ENCODE data around the gene NRROS.
"Not testable (repeated sequence)": the region's sequence is repeated elsewhere in the genome, so short reads cannot be mapped to it uniquely, and the experiment has no call there.

Gene NRROS
- total RNA-seq = 4.7 to 13.0 (median 8.4) reads per million in 9 experiments

DNA sequence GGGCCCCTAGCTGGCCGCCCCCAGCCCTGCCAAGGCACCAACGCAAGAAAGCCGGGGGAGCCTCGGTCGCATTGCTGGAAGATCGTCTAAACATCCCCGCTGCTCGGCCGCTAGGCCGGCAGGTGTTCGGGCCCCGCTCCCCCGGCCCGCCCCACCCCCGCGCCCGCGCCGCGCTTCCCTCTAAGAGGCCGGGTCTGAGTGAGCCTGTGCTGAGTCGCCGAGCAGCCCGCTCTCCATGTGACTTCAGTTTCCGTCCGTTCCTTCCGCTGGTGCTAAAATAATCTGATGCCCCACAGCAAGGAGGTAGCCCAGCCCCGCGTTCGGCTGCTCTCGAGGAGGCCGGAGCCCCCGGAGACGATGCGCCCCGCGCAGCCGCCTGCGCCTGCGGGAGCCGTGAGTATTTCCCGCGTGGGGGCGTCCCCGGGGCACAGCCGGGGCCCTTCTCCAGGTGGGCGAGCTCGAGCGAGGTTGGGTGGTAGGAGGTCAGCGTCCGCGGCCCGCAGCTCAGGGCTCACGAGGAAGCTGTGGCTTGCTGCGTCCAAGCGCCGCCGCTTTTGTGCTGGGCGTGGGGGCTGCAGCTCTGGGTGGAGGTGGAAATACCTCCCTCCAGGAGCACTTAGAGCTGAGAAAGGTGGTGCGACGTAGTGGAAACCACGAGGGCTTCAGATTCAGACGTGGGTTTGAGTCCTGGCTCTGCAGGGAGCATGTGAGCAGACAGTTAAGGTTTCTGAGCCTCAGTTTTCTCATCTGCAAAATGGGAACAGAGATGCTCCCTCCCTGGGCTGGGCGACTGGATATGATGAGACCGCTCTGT is at the start of gene NRROS:
Gene NRROS (plus strand): TSS at position 212 of the 814 bp plus-strand sequence. CDS start 14,846 bp downstream, outside the sequence.
- peak within 1 kb of the TSS; percentile 87 to 95 for H3K4me3 Mint-ChIP-seq
- H3K27me3 Mint-ChIP-seq = no peaks in the 10 kb centered on the region
- H3K4me1 Mint-ChIP-seq (ENCODE audit: low read depth in 2 of 2) = peaks cover 55 to 70% of the 10 kb centered on the region in 2 donors
- DNase-seq = peak; percentile 42 to 49 (median 45)
- no peaks in the 10 kb centered on the region for H3K9me3 Mint-ChIP-seq
- peak; percentile 66 for ATAC-seq (replicated peaks)
- peaks cover 19% of the 10 kb centered on the region for H3K36me3 Mint-ChIP-seq (ENCODE audit: insufficient read depth)
- H3K27ac Mint-ChIP-seq = peak within 1 kb of the TSS; percentile 94 to 95

DNA sequence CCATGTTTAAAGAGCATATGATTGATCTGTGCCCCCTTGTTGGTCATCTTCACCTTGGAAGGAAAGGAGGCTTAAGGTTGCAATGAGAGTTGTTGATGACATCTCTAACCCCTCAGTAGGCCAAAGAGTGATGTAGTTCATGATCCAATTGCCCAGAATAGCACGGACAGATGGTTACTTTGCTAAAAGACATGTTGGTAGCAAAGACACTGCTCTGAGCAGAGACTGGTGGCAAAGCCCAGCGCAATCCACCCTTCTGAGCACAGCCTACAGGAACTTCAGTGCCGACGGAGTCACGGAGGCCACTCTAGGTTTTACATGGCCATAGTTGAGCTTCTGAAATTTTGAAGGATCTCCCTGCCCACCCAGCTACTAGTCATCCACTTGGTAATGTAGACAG is 49.2 kb upstream of the NRROS start:
- H3K36me3 Mint-ChIP-seq (ENCODE audit: insufficient read depth) = peaks cover 7% of the 10 kb centered on the region
- no peak overlapping the region for H3K27ac Mint-ChIP-seq
- peaks cover 5 to 8% of the 10 kb centered on the region in 2 donors for H3K27me3 Mint-ChIP-seq
- ATAC-seq (replicated peaks) (no peak), DNase-seq (no peak)
- no peak overlapping the region for H3K4me3 Mint-ChIP-seq
- H3K4me1 Mint-ChIP-seq (ENCODE audit: low read depth in 2 of 2) = no peaks in the 10 kb centered on the region
- H3K9me3 Mint-ChIP-seq = no peaks in the 10 kb centered on the region

- Mint-ChIP-seq H3K4me3 (no peak overlapping the region), H3K9me3 (no peaks in the 10 kb centered on the region), H3K27me3 (peaks cover 5 to 8% of the 10 kb centered on the region in 2 donors), H3K27ac (no peak overlapping the region), H3K36me3 (ENCODE audit: insufficient read depth) (no peaks in the 10 kb centered on the region), H3K4me1 (ENCODE audit: low read depth in 2 of 2) (peaks cover 0 to 9% of the 10 kb centered on the region in 2 donors)
- no peak for ATAC-seq (replicated peaks)
- DNase-seq = no peak
Observed at GRCh38 chr3:196596355-196596754, 43.1 kb upstream of the NRROS start.

- DNase-seq (peak in 1 of 3 experiments; percentile 15), ATAC-seq (replicated peaks) (peak; percentile 31)
- peak overlapping the region in 1 of 2 donors; percentile 76 for H3K27ac Mint-ChIP-seq
- H3K36me3 Mint-ChIP-seq (ENCODE audit: insufficient read depth); H3K9me3 Mint-ChIP-seq; H3K4me1 Mint-ChIP-seq (ENCODE audit: low read depth in 2 of 2); H3K27me3 Mint-ChIP-seq: not testable (repeated sequence)
- peak overlapping the region; percentile 8 to 78 for H3K4me3 Mint-ChIP-seq
Observed at GRCh38 chr3:196597971-196598733, 41.3 kb upstream of the NRROS start.

DNA sequence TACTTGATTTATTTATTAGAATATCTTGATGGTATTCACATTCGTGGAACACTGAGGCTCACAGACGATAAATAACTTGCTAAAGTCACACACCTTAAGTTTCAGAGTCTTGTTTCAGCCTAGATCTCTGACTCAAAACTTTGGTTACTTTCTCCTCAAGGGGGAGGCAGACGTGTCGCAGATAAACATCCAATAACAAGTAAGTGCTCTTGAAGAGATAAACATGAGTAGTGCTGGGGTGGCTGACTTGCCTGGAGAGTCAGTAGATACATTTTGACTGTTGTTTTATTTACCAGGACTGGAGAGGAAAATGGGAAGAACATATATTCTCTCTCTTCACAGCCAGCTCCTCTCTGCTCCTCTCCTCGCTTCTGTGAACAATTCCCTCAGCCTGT is 39.8 kb upstream of the NRROS start:
- no peak for DNase-seq
- Mint-ChIP-seq H3K9me3 (no peaks in the 10 kb centered on the region), H3K4me3 (no peak overlapping the region)

GRCh38 chr3:196600359-196600758 is 39.1 kb upstream of the NRROS start:
- Mint-ChIP-seq H3K27me3 (peaks cover 4 to 15% of the 10 kb centered on the region in 2 donors), H3K4me3 (no peak overlapping the region), H3K36me3 (ENCODE audit: insufficient read depth) (no peaks in the 10 kb centered on the region), H3K9me3 (no peaks in the 10 kb centered on the region), H3K27ac (no peak overlapping the region), H3K4me1 (ENCODE audit: low read depth in 2 of 2) (peaks cover 0 to 9% of the 10 kb centered on the region in 2 donors)
- no peak for DNase-seq
- ATAC-seq (replicated peaks) = no peak

More for the DNA sequence above, 39.8 kb upstream of the NRROS start:
- Mint-ChIP-seq H3K36me3 (ENCODE audit: insufficient read depth) (no peaks in the 10 kb centered on the region), H3K4me1 (ENCODE audit: low read depth in 2 of 2) (peaks cover 0 to 9% of the 10 kb centered on the region in 2 donors), H3K27ac (no peak overlapping the region), H3K27me3 (peaks cover 4 to 13% of the 10 kb centered on the region in 2 donors)
- no peak for ATAC-seq (replicated peaks)

- ATAC-seq (replicated peaks) = no peak
- peaks cover 4 to 15% of the 10 kb centered on the region in 2 donors for H3K27me3 Mint-ChIP-seq
Observed at GRCh38 chr3:196602673-196603072, 36.8 kb upstream of the NRROS start.

GRCh38 chr3:196603683-196604082 is 35.8 kb upstream of the NRROS start:
- Mint-ChIP-seq H3K36me3 (ENCODE audit: insufficient read depth) (no peaks in the 10 kb centered on the region), H3K4me1 (ENCODE audit: low read depth in 2 of 2) (no peaks in the 10 kb centered on the region), H3K27me3 (peaks cover 4 to 15% of the 10 kb centered on the region in 2 donors), H3K9me3 (no peaks in the 10 kb centered on the region), H3K4me3 (no peak overlapping the region), H3K27ac (no peak overlapping the region)
- no peak for DNase-seq
- no peak for ATAC-seq (replicated peaks)

More at GRCh38 chr3:196602673-196603072, 36.8 kb upstream of the NRROS start:
- no peak overlapping the region for H3K4me3 Mint-ChIP-seq
- no peak for DNase-seq
- no peak overlapping the region for H3K27ac Mint-ChIP-seq
- H3K4me1 Mint-ChIP-seq (ENCODE audit: low read depth in 2 of 2) = peaks cover 0 to 9% of the 10 kb centered on the region in 2 donors
- no peaks in the 10 kb centered on the region for H3K36me3 Mint-ChIP-seq (ENCODE audit: insufficient read depth)
- no peaks in the 10 kb centered on the region for H3K9me3 Mint-ChIP-seq

DNA sequence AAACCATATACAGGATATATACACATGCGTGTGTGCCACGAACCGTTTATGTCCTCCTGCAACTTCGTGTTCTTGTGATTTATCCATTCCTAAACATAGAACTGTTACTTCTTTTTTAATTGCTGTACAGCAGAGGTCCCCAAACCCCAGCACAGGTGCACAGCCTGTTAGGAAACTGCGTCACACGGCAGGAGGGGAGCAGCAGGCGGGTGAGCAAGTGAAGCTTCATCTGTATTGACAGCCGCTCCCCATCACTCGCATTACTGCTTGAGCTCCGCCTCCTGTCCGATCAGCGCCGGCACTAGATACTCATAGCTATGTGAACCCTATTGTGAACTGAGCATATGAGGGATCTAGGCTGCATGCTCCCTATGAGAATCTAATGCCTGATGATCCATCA is 34.9 kb upstream of the NRROS start:
- peaks cover 4 to 15% of the 10 kb centered on the region in 2 donors for H3K27me3 Mint-ChIP-seq
- H3K27ac Mint-ChIP-seq = no peak overlapping the region
- H3K36me3 Mint-ChIP-seq (ENCODE audit: insufficient read depth) = no peaks in the 10 kb centered on the region
- no peak overlapping the region for H3K4me3 Mint-ChIP-seq
- no peaks in the 10 kb centered on the region for H3K9me3 Mint-ChIP-seq
- ATAC-seq (replicated peaks) (peak; percentile 25), DNase-seq (no peak)
- peaks cover 4 to 5% of the 10 kb centered on the region in 2 donors for H3K4me1 Mint-ChIP-seq (ENCODE audit: low read depth in 2 of 2)

DNA sequence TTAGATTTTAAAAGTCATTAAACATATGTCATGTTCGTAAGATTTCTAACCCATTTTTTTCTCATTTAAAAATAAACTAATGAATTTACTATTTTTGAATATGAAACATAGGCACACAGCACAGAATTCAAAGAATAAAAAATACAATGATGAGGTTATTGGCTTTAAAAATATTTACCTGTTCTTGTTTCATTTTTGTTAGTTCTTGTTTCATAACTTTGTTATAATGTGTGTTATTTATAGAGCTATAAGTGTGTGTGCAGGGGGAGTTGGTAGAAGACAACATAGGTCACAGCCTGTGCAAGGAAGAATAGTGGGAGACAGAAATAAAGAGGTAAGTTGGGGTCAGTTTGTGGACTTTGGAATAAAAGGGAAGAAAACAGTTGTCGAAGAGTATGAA is 30.8 kb upstream of the NRROS start:
- Mint-ChIP-seq H3K27ac (no peak overlapping the region), H3K27me3 (peaks cover 2 to 11% of the 10 kb centered on the region in 2 donors), H3K4me1 (ENCODE audit: low read depth in 2 of 2) (peaks cover 22 to 29% of the 10 kb centered on the region in 2 donors), H3K9me3 (no peaks in the 10 kb centered on the region), H3K36me3 (ENCODE audit: insufficient read depth) (peaks cover 4% of the 10 kb centered on the region), H3K4me3 (no peak overlapping the region)
- DNase-seq = no peak
- ATAC-seq (replicated peaks) = no peak

GRCh38 chr3:196609343-196609775 is 30.1 kb upstream of the NRROS start:
- Mint-ChIP-seq H3K4me3 (peak overlapping the region; percentile 62), H3K27ac (peak overlapping the region; percentile 78 to 88), H3K27me3 (peaks cover 0 to 6% of the 10 kb centered on the region in 2 donors), H3K36me3 (ENCODE audit: insufficient read depth) (peaks cover 4% of the 10 kb centered on the region), H3K9me3 (no peaks in the 10 kb centered on the region), H3K4me1 (ENCODE audit: low read depth in 2 of 2) (peaks cover 22 to 29% of the 10 kb centered on the region in 2 donors)
- DNase-seq (peak; percentile 92 to 94 (median 93)), ATAC-seq (replicated peaks) (peak; percentile 93)

DNA sequence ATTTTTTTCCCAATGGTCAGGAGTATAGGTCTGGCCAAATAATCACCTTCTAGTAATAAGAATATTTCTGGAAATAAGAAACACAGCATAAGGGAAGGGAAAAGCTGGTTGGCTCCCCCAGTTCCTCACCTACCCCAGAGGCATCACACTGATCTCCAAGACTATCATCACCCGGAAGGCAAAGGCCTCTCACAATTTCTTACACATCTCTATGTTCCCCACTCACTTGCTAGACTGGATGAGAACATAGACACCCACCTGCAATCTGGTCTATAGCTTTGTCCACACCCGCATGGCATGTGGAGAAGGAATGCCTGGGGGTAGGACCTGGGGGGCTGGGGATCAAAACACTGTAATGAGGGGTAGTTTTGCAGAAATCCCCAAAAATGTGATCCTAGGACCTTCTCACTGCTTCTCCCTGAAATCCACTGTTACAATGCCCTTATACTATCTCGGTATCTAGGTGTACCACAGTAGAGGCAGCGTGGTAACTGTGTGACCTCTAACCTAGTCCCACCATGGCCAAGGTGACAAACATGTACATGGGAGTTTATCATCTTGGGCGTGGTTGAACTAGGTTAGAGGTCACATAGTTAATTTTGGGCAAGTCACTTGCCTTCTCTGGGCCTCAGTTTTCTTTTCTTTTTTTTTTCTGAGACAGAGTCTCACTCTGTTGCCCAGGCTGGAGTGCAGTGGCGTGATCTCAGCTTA is 29.5 kb upstream of the NRROS start:
- peaks cover 4% of the 10 kb centered on the region for H3K36me3 Mint-ChIP-seq (ENCODE audit: insufficient read depth)
- ATAC-seq (replicated peaks) (peak; percentile 61), DNase-seq (no peak)
- no peaks in the 10 kb centered on the region for H3K9me3 Mint-ChIP-seq
- peak overlapping the region; percentile 78 to 88 for H3K27ac Mint-ChIP-seq
- H3K4me1 Mint-ChIP-seq (ENCODE audit: low read depth in 2 of 2) = peaks cover 22 to 29% of the 10 kb centered on the region in 2 donors
- H3K27me3 Mint-ChIP-seq = no peaks in the 10 kb centered on the region
- H3K4me3 Mint-ChIP-seq = peak overlapping the region; percentile 62

All from effector memory CD8-positive, alpha-beta T cell (primary cell).